DOHH2 (cell line): ENCODE data around the gene POLR1C.
"Not testable (repeated sequence)": the region's sequence is repeated elsewhere in the genome, so short reads cannot be mapped to it uniquely, and the experiment has no call there.

Source experiments
- H3F3A ChIP-seq: fragments of 200-600 bp; sonication (generic), shearing (Covaris generic); 2 replicates; pipeline ENCODE4 v1.6.0; 2016; ENCODE audit warnings: antibody characterized with exemption, mild to moderate bottlenecking; ENCODE audit not compliant: control insufficient read depth, insufficient read depth
- H3K27ac ChIP-seq: fragments of 200-600 bp; sonication (generic); 2 replicates; pipeline ENCODE4 v1.5.1; 2014; ENCODE audit warnings: low read depth, mild to moderate bottlenecking, low read length, moderate library complexity
- H3K27me3 ChIP-seq: fragments of 200-600 bp; sonication (generic); 2 replicates; pipeline ENCODE4 v1.6.1; 2014; ENCODE audit warnings: mild to moderate bottlenecking, low read length, mixed read lengths; ENCODE audit not compliant: control insufficient read depth
- H3K36me3 ChIP-seq: fragments of 200-600 bp; sonication (generic); 2 replicates; pipeline ENCODE4 v1.6.1; 2014; ENCODE audit warnings: mild to moderate bottlenecking, low read length, moderate library complexity, mixed read lengths; ENCODE audit not compliant: control insufficient read depth
- H3K4me1 ChIP-seq: fragments of 200-600 bp; sonication (generic); 2 replicates; pipeline ENCODE4 v1.6.1; 2014; ENCODE audit warnings: mild to moderate bottlenecking, low read length, mixed read lengths; ENCODE audit not compliant: control insufficient read depth
- H3K4me2 ChIP-seq: fragments of 200-600 bp; sonication (generic); 2 replicates; pipeline ENCODE4 v1.6.0; 2014; ENCODE audit warnings: mild to moderate bottlenecking, low read length, moderate library complexity
- H3K4me3 ChIP-seq: fragments of 200-600 bp; sonication (generic); 2 replicates; pipeline ENCODE4 v1.5.1; 2014; ENCODE audit warnings: mild to moderate bottlenecking, low read length, mixed read lengths
- H3K79me2 ChIP-seq: fragments of 200-600 bp; sonication (generic); 2 replicates; pipeline ENCODE4 v1.6.1; 2014; ENCODE audit warnings: mild to moderate bottlenecking, low read length, mixed read lengths; ENCODE audit not compliant: control insufficient read depth
- H3K9me2 ChIP-seq: fragments of 200-600 bp; sonication (generic); replicated peaks from 2 replicates; pipeline ENCODE4 v1.6.1; 2014; ENCODE audit warnings: mild to moderate bottlenecking, low read length, mixed read lengths; ENCODE audit not compliant: control insufficient read depth
- H3K9me3 ChIP-seq: fragments of 200-600 bp; sonication (generic); 2 replicates; pipeline ENCODE4 v1.6.1; 2014; ENCODE audit warnings: antibody characterized with exemption, low read length, mixed read lengths; ENCODE audit not compliant: control insufficient read depth, insufficient read depth
- H4K20me1 ChIP-seq: fragments of 200-600 bp; sonication (generic); 2 replicates; pipeline ENCODE4 v1.6.0; 2014; ENCODE audit warnings: low read depth, mild to moderate bottlenecking, antibody characterized with exemption, low read length, moderate library complexity; ENCODE audit not compliant: control insufficient read depth, insufficient read depth
- EZH2phosphoT487 ChIP-seq: fragments of 200-600 bp; sonication (generic); IDR thresholded peaks from 2 replicates; pipeline ENCODE4 v1.6.1; 2017; ENCODE audit warnings: borderline replicate concordance, mild to moderate bottlenecking, antibody characterized with exemption, low read length, moderate library complexity, mixed read lengths
- TF ChIP-seq, protein P1 (sequence below): fragments of 200-600 bp; sonication (generic); IDR thresholded peaks from one replicate; pipeline ENCODE4 v1.5.1; 2014; ENCODE audit warnings: antibody characterized with exemption, mild to moderate bottlenecking, low read depth, low read length; ENCODE audit not compliant: poor library complexity, severe bottlenecking

POLR1C gene

GRCh38 chr6:43547222-43547621 lies 30.3 kb downstream of the POLR1C start:
- Histone ChIP-seq H4K20me1 (no peaks in the 10 kb centered on the region), H3K36me3 (peaks cover 89% of the 10 kb centered on the region), H3K4me2 (no peak overlapping the region), H3K4me1 (no peaks in the 10 kb centered on the region), H3K9me2 (no peaks in the 10 kb centered on the region), H3K4me3 (no peak overlapping the region), H3F3A (no peaks in the 10 kb centered on the region; the same call in 1 of the 2 replicates), H3K27me3 (no peaks in the 10 kb centered on the region), H3K9me3 (no peaks in the 10 kb centered on the region), H3K79me2 (no peaks in the 10 kb centered on the region), H3K27ac (no peak overlapping the region)
- TF ChIP-seq, protein P1, sequence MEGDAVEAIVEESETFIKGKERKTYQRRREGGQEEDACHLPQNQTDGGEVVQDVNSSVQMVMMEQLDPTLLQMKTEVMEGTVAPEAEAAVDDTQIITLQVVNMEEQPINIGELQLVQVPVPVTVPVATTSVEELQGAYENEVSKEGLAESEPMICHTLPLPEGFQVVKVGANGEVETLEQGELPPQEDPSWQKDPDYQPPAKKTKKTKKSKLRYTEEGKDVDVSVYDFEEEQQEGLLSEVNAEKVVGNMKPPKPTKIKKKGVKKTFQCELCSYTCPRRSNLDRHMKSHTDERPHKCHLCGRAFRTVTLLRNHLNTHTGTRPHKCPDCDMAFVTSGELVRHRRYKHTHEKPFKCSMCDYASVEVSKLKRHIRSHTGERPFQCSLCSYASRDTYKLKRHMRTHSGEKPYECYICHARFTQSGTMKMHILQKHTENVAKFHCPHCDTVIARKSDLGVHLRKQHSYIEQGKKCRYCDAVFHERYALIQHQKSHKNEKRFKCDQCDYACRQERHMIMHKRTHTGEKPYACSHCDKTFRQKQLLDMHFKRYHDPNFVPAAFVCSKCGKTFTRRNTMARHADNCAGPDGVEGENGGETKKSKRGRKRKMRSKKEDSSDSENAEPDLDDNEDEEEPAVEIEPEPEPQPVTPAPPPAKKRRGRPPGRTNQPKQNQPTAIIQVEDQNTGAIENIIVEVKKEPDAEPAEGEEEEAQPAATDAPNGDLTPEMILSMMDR = no peak
- no peak for TF ChIP-seq EZH2phosphoT487

- H3K27ac ChIP-seq, H3K9me3 ChIP-seq, H3F3A ChIP-seq, H3K4me2 ChIP-seq, H3K4me3 ChIP-seq, H3K4me1 ChIP-seq, H3K79me2 ChIP-seq, H4K20me1 ChIP-seq, H3K27me3 ChIP-seq, H3K9me2 ChIP-seq: not testable (repeated sequence)
- peaks cover 94% of the 10 kb centered on the region for H3K36me3 ChIP-seq
Observed at GRCh38 chr6:43557620-43558019, 40.7 kb downstream of the POLR1C start.

DNA sequence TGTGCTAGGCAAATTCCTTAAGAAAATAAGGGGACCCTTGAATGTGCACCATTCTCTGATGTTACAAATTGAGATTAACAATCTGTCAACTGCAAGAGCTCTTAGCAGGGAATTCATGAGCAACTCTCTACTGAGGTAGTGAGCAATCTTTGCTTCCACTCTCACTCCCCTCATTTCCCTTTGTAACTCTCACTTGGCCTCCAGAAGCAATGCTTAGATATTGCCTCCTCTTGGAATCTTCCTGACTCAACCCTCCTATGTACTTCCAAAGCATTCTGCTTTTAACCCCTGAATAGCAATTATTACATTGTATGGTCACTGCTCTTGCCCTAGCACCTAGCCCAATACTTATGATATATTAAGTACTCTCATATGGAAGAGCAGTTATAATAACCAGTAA lies 42.4 kb downstream of the POLR1C start:
- TF ChIP-seq EZH2phosphoT487 = no peak
- TF ChIP-seq, protein P1 = no peak
- Histone ChIP-seq H3F3A (no peaks in the 10 kb centered on the region), H3K79me2 (no peaks in the 10 kb centered on the region), H3K27me3 (no peaks in the 10 kb centered on the region), H3K4me1 (no peaks in the 10 kb centered on the region), H3K27ac (no peak overlapping the region), H3K9me2 (no peaks in the 10 kb centered on the region), H3K4me3 (no peak overlapping the region), H3K4me2 (no peak overlapping the region), H3K36me3 (peaks cover 97% of the 10 kb centered on the region), H3K9me3 (no peaks in the 10 kb centered on the region), H4K20me1 (no peaks in the 10 kb centered on the region)

DNA sequence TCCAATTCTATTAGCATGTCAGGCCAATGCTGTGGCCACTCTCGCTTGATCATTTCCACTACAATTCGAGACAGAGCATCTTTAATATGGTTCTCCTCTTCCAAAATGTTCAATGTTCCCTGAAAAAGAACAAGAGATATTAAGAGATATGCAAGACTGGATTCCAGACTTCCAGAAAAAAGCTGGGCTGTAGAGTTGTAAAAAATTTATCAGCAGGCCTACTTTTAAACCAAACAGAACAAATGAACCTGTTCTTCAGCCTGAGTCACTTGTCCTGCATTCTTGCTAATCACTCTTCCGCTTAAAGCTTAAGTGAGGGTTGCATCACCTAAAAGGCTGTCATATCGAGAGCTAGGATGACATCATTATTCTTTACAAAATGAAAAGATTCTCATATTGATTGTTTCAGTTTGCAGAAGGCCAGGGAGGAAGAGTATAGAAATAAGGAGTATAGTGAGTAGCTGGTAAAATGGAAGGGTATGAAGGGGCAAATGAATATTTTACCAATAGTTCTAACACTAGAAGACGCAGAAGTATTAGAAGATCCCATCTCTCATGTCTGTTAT lies 54.1 kb downstream of the POLR1C start:
- peaks cover 63% of the 10 kb centered on the region for H3K36me3 ChIP-seq
- no peak overlapping the region for H3K27ac ChIP-seq

More for the DNA sequence above, 54.1 kb downstream of the POLR1C start:
- H3F3A ChIP-seq = no peaks in the 10 kb centered on the region
- peaks cover 6% of the 10 kb centered on the region; the same call in 1 of the 2 replicates for H3K4me1 ChIP-seq
- H3K79me2 ChIP-seq = peaks cover 37% of the 10 kb centered on the region
- no peaks in the 10 kb centered on the region for H3K27me3 ChIP-seq
- no peaks in the 10 kb centered on the region for H3K9me3 ChIP-seq
- TF ChIP-seq EZH2phosphoT487 = no peak
- TF ChIP-seq, protein P1 = no peak
- no peak overlapping the region for H3K4me2 ChIP-seq
- no peak overlapping the region for H3K4me3 ChIP-seq
- H3K9me2 ChIP-seq = no peaks in the 10 kb centered on the region
- H4K20me1 ChIP-seq = 0 out of 2 replicates have a peak, but pooled peaks cover 2% of the 10 kb centered on the region
